ENCODE measurements around the gene HPCAL1. TPM values are rescaled to one million over a fixed set of nuclear protein-coding genes. Genes with fewer than 3 reads are reported as not detected.
A peak's percentile ranks its signal among the peaks of the same experiment; 100 is the strongest.

The HPCAL1 gene
- total RNA-seq, 1 donor from 2014 or later, result 15.9 TPM

DNA sequence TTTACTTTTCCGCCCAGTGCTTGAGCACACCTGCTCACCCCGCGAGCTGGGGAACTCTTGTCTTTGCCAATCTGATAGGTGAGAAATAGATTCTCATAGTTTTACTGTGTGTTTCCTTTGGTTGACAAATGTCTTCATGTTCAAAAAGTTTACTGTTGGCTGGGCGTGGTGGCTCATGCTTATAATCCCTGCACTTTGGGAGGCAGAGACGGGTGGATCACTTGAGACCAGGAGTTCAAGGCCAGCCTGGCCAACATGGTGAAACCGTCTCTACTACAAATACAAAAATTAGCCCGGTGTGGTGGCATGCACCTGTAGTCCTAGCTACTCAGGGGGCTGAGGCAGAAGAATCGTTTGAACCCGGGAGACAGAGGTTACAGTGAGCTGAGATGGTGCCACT is 135.1 kb downstream of the HPCAL1 start:
- ChIA-PET CTCF (interaction anchor here (1.3 to 8.6 kb wide), 3 partner anchors 28 to 365 kb away, joined by 3 to 162 read pairs (median 5); partner anchors contain the start of gene RRM2), POLR2A (interaction anchor here (0.7 to 1.5 kb wide), 3 partner anchors 10 to 724 kb away, joined by 3 to 5 read pairs (median 3); partner anchors contain the start of gene ODC1)
- H3K4me1 Mint-ChIP-seq, result peaks cover 7% of the 10 kb centered on the region
- intact Hi-C loops (cut with micrococcal nuclease), result loop anchor here (10.0 kb wide), 1 partner anchor 623 kb away; no protein-coding TSS in a partner anchor
- H3K27ac Mint-ChIP-seq, result no peak overlapping the region
- no peaks in the 10 kb centered on the region for H3K9me3 Mint-ChIP-seq
- ATAC-seq (ENCODE audit: low read depth) (no peak), DNase-seq (no peak)
- H3K36me3 Mint-ChIP-seq (ENCODE audit: low read depth), result peaks cover 48% of the 10 kb centered on the region
- no peaks in the 10 kb centered on the region for H3K27me3 Mint-ChIP-seq
- no peak overlapping the region for H3K4me3 Mint-ChIP-seq
- TF ChIP-seq CTCF (IDR thresholded peaks at IDR 0.05), result no peak

DNA sequence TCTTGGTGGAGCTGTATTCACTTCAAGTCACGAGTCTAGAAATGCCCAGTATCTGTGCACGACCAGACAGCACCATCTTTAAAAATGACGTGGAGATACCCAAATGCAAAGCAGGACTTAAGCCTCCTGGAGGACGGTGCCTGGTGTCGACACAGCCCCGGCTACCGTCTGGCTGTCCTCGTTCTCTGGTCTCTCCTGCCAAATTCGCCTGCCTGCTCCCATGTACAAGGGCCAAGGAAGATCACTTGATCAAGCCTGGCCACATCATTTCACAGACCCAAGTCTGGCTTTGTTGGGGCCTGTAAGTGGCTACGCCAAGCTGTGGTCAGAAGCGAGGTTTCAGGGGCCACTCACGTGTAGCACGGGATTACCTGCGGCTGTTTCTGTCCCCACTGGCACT is 136.0 kb downstream of the HPCAL1 start:
- no peak for TF ChIP-seq CTCF (IDR thresholded peaks at IDR 0.05)
- H3K27ac Mint-ChIP-seq, result peak overlapping the region; percentile 30
- ChIA-PET CTCF (interaction anchor here (0.6 to 8.6 kb wide), 3 partner anchors 29 to 327 kb away, joined by 4 to 162 read pairs (median 7); partner anchors contain the start of gene RRM2), POLR2A (interaction anchor here (1.5 kb wide), 1 partner anchor 29 kb away, joined by 3 read pairs; no protein-coding TSS in a partner anchor)
- DNase-seq, result no peak
- peaks cover 57% of the 10 kb centered on the region for H3K36me3 Mint-ChIP-seq (ENCODE audit: low read depth)
- H3K27me3 Mint-ChIP-seq, result no peaks in the 10 kb centered on the region
- no peak overlapping the region for H3K4me3 Mint-ChIP-seq
- peaks cover 9% of the 10 kb centered on the region for H3K4me1 Mint-ChIP-seq
- intact Hi-C loops (cut with micrococcal nuclease), result loop anchor here (10.0 kb wide), 1 partner anchor 624 kb away; no protein-coding TSS in a partner anchor
- no peak for ATAC-seq (ENCODE audit: low read depth)
- no peaks in the 10 kb centered on the region for H3K9me3 Mint-ChIP-seq

- H3K4me1 Mint-ChIP-seq, result peaks cover 14% of the 10 kb centered on the region
- TF ChIP-seq CTCF (IDR thresholded peaks at IDR 0.05), result no peak
- POLR2A ChIA-PET, result interaction anchor here (1.5 kb wide), 2 partner anchors 9 to 30 kb away, joined by 3 to 5 read pairs; partner anchors contain the start of gene ODC1
- no peaks in the 10 kb centered on the region for H3K9me3 Mint-ChIP-seq
- peaks cover 64% of the 10 kb centered on the region for H3K36me3 Mint-ChIP-seq (ENCODE audit: low read depth)
- intact Hi-C loops (cut with micrococcal nuclease), result loop anchor here (10.0 kb wide), 1 partner anchor 625 kb away; no protein-coding TSS in a partner anchor
- ATAC-seq (ENCODE audit: low read depth) (no peak), DNase-seq (no peak)
- H3K27me3 Mint-ChIP-seq, result no peaks in the 10 kb centered on the region
- CTCF ChIA-PET, result interaction anchor here (0.6 to 8.6 kb wide), 4 partner anchors 30 to 367 kb away, joined by 4 to 162 read pairs (median 6); partner anchors contain the start of gene RRM2
- H3K4me3 Mint-ChIP-seq, result no peak overlapping the region
- H3K27ac Mint-ChIP-seq, result peak overlapping the region; percentile 46
These were observed 136.6 kb downstream of the HPCAL1 start for GRCh38 chr2:10439185-10439879.

DNA sequence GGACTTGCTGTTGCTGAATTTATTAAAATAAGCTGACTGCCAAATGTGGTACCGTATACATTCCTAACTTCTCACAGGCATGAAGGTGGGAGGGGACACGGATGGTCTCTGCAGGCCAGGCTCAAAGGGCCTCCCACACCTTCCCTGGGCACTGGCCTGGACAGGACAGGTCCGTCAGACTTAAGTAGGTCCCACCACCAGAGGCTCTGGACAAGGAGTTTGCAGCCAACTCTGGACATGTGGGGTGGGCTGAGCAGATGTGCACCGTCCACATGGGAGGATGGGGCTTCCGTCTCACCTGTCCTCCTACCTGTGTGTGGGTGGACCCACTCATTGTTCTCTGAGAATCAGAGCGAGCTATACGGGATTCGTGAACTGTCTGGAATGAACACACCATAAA is 137.3 kb downstream of the HPCAL1 start:
- TF ChIP-seq CTCF (IDR thresholded peaks at IDR 0.05), result no peak
- ATAC-seq (ENCODE audit: low read depth), result no peak
- H3K4me3 Mint-ChIP-seq, result no peak overlapping the region
- no peaks in the 10 kb centered on the region for H3K27me3 Mint-ChIP-seq
- CTCF ChIA-PET, result interaction anchor here (0.6 to 8.6 kb wide), 4 partner anchors 28 to 368 kb away, joined by 3 to 162 read pairs (median 6); partner anchors contain the start of gene RRM2
- intact Hi-C loops (cut with micrococcal nuclease), result loop anchor here (10.0 kb wide), 2 partner anchors 625 to 1145 kb away; no protein-coding TSS in a partner anchor
- H3K4me1 Mint-ChIP-seq, result peaks cover 17% of the 10 kb centered on the region
- H3K27ac Mint-ChIP-seq, result no peak overlapping the region
- POLR2A ChIA-PET, result interaction anchor here (1.5 kb wide), 1 partner anchor 8 kb away, joined by 5 read pairs; the partner anchor contains the start of gene ODC1
- H3K9me3 Mint-ChIP-seq, result no peaks in the 10 kb centered on the region
- peaks cover 70% of the 10 kb centered on the region for H3K36me3 Mint-ChIP-seq (ENCODE audit: low read depth)
- DNase-seq, result no peak

DNA sequence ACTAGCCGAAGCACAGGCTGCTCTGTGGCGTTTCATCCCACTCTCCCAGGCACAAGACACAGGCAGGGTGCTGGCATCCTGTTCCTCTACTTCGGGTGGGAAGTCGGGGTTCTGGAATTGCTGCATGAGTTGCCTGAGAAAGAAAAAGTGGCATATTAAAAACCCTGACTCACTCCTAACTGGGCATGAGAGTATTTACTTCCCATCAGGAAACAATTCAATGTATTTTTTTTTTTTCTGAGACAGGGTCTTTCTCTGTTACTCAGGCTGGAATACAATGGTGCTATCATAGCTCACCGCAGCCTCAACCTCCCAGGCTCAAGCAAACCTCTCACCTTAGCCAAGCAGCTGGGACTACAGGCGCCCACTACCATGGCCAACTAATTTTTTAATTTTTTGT is 138.0 kb downstream of the HPCAL1 start:
- ChIA-PET CTCF (no interaction called here), POLR2A (interaction anchor here (1.5 kb wide), 1 partner anchor 8 kb away, joined by 5 read pairs; the partner anchor contains the start of gene ODC1)
- no peak for TF ChIP-seq CTCF (IDR thresholded peaks at IDR 0.05)
- H3K27me3 Mint-ChIP-seq, result no peaks in the 10 kb centered on the region
- H3K4me1 Mint-ChIP-seq, result peaks cover 23% of the 10 kb centered on the region
- no peaks in the 10 kb centered on the region for H3K9me3 Mint-ChIP-seq
- H3K27ac Mint-ChIP-seq, result no peak overlapping the region
- no peak overlapping the region for H3K4me3 Mint-ChIP-seq
- ATAC-seq (ENCODE audit: low read depth) (no peak), DNase-seq (no peak)
- intact Hi-C loops (cut with micrococcal nuclease), result loop anchor here (10.0 kb wide), 1 partner anchor 1144 kb away; no protein-coding TSS in a partner anchor
- peaks cover 77% of the 10 kb centered on the region for H3K36me3 Mint-ChIP-seq (ENCODE audit: low read depth)

Data from activated B cell treated with CpG ODN at 0.5 μM for 24 hours (primary cell).